ENCODE measurements around the gene SERPINB3. TPM values are rescaled to one million over a fixed set of nuclear protein-coding genes. Genes with fewer than 3 reads are reported as not detected.

Gene SERPINB3
- total RNA-seq, 2 experiments from 2014 or later = not detected

Other genes starting within 250 kb of the SERPINB3 start
- 10 to 100 TPM; 41.7 to 43.3 TPM for gene VPS4B, start 239.4 kb downstream of the SERPINB3 start, total RNA-seq
- not detected for gene SERPINB5, start 184.9 kb downstream of the SERPINB3 start, total RNA-seq
- gene SERPINB12, start 119.5 kb downstream of the SERPINB3 start, total RNA-seq = not detected
- not detected for gene SERPINB13, start 74.5 kb downstream of the SERPINB3 start, total RNA-seq
- not detected for gene SERPINB4, start 17.6 kb downstream of the SERPINB3 start, total RNA-seq
- gene SERPINB11, start 41.1 kb upstream of the SERPINB3 start, total RNA-seq = not detected
- gene SERPINB7, start 113.5 kb upstream of the SERPINB3 start, total RNA-seq = not detected
- not detected for gene SERPINB2, start 225.8 kb upstream of the SERPINB3 start, total RNA-seq
- gene SERPINB10, start 246.1 kb upstream of the SERPINB3 start, total RNA-seq = not detected